CD4-positive, alpha-beta T cell (primary cell): ENCODE results near the gene ZNF564. TPM values are rescaled to one million over a fixed set of nuclear protein-coding genes. Genes with fewer than 3 reads are reported as not detected.

Source experiments
- ATAC-seq: fragments of 200-7000 bp; cut with Tn5 transposase; one replicate; pipeline ENCODE4 v1.10.0; 2022; ENCODE audit warnings: mild to moderate bottlenecking; ENCODE audit not compliant: poor library complexity
- CTCF ChIA-PET: fragments of 350-600 bp; sonication (Branson Sonifier 250); formaldehyde crosslinking; loops from one replicate; lab custom pipeline; 2021; ENCODE audit warnings: antibody characterized with exemption, inconsistent platforms; lab: Charles Lee
- POLR2A ChIA-PET: fragments of 350-600 bp; sonication (Branson Sonifier 250); formaldehyde crosslinking; loops from one replicate; lab custom pipeline; 2021; ENCODE audit warnings: antibody characterized with exemption, inconsistent platforms; lab: Charles Lee
- DNase-seq, 14 experiments: peaks; one replicate each; pipeline ENCODE4 v3.0.0-alpha.2; 2013 to 2020; ENCODE audit warnings: mixed read lengths in 2 of 14
- H3K27ac ChIP-seq, 2 donors: one replicate each; pipeline versions ENCODE4 v1.5.1 to v1.7.0; 2013; ENCODE audit warnings: low read length in 2 of 2, low read depth in 1 of 2, mild to moderate bottlenecking in 1 of 2
- H3K27me3 ChIP-seq, 2 experiments: 1 replicate in 1 of 2; 2 replicates in 1 of 2; pipeline versions ENCODE4 v1.6.1 to v1.7.0; 2013; ENCODE audit warnings: low read length in 2 of 2, control low read depth in 1 of 2, mild to moderate bottlenecking in 1 of 2, moderate library complexity in 1 of 2; ENCODE audit not compliant: insufficient read depth in 2 of 2, control insufficient read depth in 1 of 2
- H3K36me3 ChIP-seq: one replicate; pipeline ENCODE4 v1.6.1; 2013; ENCODE audit warnings: low read length, control low read depth; ENCODE audit not compliant: insufficient read depth
- H3K4me1 ChIP-seq: one replicate; pipeline ENCODE4 v1.6.1; 2013; ENCODE audit warnings: low read length, control low read depth; ENCODE audit not compliant: insufficient read depth
- H3K4me3 ChIP-seq: one replicate; pipeline ENCODE4 v1.5.1; 2013; ENCODE audit warnings: mild to moderate bottlenecking, low read length, moderate library complexity
- H3K9me3 ChIP-seq, 2 experiments: 1 replicate in 1 of 2; 2 replicates in 1 of 2; pipeline versions ENCODE4 v1.6.1 to v1.7.0; 2013; ENCODE audit warnings: low read length in 2 of 2, mild to moderate bottlenecking in 2 of 2, control low read depth in 1 of 2, moderate library complexity in 1 of 2; ENCODE audit not compliant: control insufficient read depth in 1 of 2, insufficient read depth in 1 of 2
- H3K27ac Mint-ChIP-seq: one replicate; pipeline ENCODE4 v1.8.0; 2020; ENCODE audit warnings: mixed read lengths
- H3K27me3 Mint-ChIP-seq: one replicate; pipeline ENCODE4 v1.8.0; 2021; ENCODE audit warnings: mixed read lengths
- H3K36me3 Mint-ChIP-seq: one replicate; pipeline ENCODE4 v1.8.0; 2021; ENCODE audit warnings: low read depth, mixed read lengths
- H3K4me1 Mint-ChIP-seq: one replicate; pipeline ENCODE4 v1.8.0; 2021; ENCODE audit warnings: low read depth, mixed read lengths
- H3K4me3 Mint-ChIP-seq: one replicate; pipeline ENCODE4 v1.8.0; 2020; ENCODE audit warnings: mild to moderate bottlenecking, mixed read lengths
- H3K9me3 Mint-ChIP-seq: one replicate; pipeline ENCODE4 v1.8.0; 2020; ENCODE audit warnings: mixed read lengths
- intact Hi-C, 2 experiments: fragments of 100-400 bp; cut with DNase I in 1 of 2; cut with micrococcal nuclease in 1 of 2; formaldehyde crosslinking; loops; one replicate each; pipeline versions ENCODE4 v1.15.1 to v1.9.0; 2023 to 2025; cut with DNase I, micrococcal nuclease
- total RNA-seq, 174 experiments: library from RNA in 2 of 174; stranded (reverse) in 2 of 174; gene quantifications; one replicate each; pipeline ENCODE4 v1.2.3 and lab custom pipeline; 2021 to 2026
- TF ChIP-seq, protein P1 (sequence below): fragments of 200-600 bp; IDR thresholded peaks from one replicate; pipeline ENCODE4 v1.8.0; 2022; ENCODE audit warnings: antibody characterized with exemption, mild to moderate bottlenecking

The ZNF564 gene
- total RNA-seq, 2 experiments from 2014 or later: 17.3 to 18.0 TPM

DNA sequence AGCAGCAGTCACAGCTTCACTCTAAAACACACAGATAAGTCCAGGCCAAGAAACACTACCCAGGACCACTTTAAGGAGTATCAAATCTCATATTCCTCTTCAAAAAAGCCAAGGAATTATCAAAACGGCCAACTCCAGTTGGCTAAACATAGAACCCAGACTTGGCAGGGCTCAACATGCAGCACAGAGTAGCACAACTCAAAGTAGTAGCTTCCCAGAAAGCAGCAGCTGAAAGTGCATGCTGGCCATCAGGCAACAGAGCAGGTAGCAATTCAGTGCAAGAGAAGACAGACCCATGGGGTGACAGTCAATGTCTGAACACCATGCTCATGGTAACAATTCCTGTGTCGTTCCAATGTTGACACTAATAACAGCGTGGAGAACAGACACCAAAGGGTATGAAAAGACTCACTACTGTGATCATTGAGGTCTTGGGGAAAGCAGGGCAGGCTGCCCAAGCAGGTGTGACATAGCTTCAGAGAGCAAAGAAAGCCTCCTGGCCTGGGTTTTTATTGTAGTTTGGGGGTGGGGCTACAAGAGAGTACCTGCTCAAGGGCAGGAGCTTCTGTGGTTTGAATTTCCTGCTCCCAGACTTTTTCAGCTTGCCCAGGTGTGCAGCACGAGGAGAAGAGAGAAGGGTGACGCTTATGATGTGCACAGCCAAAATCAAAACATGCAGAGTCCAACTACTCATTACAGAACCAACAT, 72.9 kb downstream of the ZNF564 start:
- Histone ChIP-seq H3K27ac (peak overlapping the region; percentile 20 to 51), H3K9me3 (peaks cover 0 to 4% of the 10 kb centered on the region in 2 experiments), H3K27me3 (no peaks in the 10 kb centered on the region), H3K4me3 (no peak overlapping the region), H3K36me3 (no peaks in the 10 kb centered on the region), H3K4me1 (peaks cover 28% of the 10 kb centered on the region)
- no peaks in the 10 kb centered on the region for H3K27me3 Mint-ChIP-seq
- H3K4me3 Mint-ChIP-seq: peak overlapping the region; percentile 42
- no peaks in the 10 kb centered on the region for H3K9me3 Mint-ChIP-seq
- H3K36me3 Mint-ChIP-seq: peaks cover 14% of the 10 kb centered on the region
- peaks cover 50% of the 10 kb centered on the region for H3K4me1 Mint-ChIP-seq
- H3K27ac Mint-ChIP-seq: peak overlapping the region; percentile 72
- intact Hi-C loops: no loop called here
- CTCF ChIA-PET: interaction anchor here (1.1 to 2.3 kb wide), 2 partner anchors 15 to 17 kb away, joined by 3 to 11 read pairs; no protein-coding TSS in a partner anchor
- DNase-seq (peak in 3 of 14 experiments; percentile 14 to 30 (median 23)), ATAC-seq (peak; percentile 76)
- TF ChIP-seq, protein P1, sequence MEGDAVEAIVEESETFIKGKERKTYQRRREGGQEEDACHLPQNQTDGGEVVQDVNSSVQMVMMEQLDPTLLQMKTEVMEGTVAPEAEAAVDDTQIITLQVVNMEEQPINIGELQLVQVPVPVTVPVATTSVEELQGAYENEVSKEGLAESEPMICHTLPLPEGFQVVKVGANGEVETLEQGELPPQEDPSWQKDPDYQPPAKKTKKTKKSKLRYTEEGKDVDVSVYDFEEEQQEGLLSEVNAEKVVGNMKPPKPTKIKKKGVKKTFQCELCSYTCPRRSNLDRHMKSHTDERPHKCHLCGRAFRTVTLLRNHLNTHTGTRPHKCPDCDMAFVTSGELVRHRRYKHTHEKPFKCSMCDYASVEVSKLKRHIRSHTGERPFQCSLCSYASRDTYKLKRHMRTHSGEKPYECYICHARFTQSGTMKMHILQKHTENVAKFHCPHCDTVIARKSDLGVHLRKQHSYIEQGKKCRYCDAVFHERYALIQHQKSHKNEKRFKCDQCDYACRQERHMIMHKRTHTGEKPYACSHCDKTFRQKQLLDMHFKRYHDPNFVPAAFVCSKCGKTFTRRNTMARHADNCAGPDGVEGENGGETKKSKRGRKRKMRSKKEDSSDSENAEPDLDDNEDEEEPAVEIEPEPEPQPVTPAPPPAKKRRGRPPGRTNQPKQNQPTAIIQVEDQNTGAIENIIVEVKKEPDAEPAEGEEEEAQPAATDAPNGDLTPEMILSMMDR: no peak
- POLR2A ChIA-PET: interaction anchor here (0.6 to 1.7 kb wide), 3 partner anchors 19 to 185 kb away, joined by 3 to 5 read pairs (median 3); partner anchors contain the start of gene ZNF443

Other genes starting within 250 kb of the ZNF564 start
- 1 to 10 TPM; 4.5 to 5.1 TPM for gene ZNF563, start 217.8 kb downstream of the ZNF564 start, total RNA-seq
- under 1 TPM; 0.52 to 0.67 TPM for gene ZNF442, start 185.8 kb downstream of the ZNF564 start, total RNA-seq
- gene ZNF799, start 150.2 kb downstream of the ZNF564 start, total RNA-seq: 1 to 10 TPM; 1.1 to 1.6 TPM
- 1 to 10 TPM; 1.8 to 2.0 TPM for gene ZNF443, start 110.5 kb downstream of the ZNF564 start, total RNA-seq
- gene ZNF709, start 66.7 kb downstream of the ZNF564 start, total RNA-seq: 1 to 10 TPM; 3.5 to 3.7 TPM
- gene ZNF490, start 59.3 kb upstream of the ZNF564 start, total RNA-seq: 1 to 10 TPM; 6.2 to 7.1 TPM
- 100 to 1,000 TPM; 102 to 103 TPM for gene ZNF791, start 59.4 kb upstream of the ZNF564 start, total RNA-seq
- gene MAN2B1, start 115.3 kb upstream of the ZNF564 start, total RNA-seq: 100 to 1,000 TPM in 1 of 2 experiments, 10 to 100 TPM in 1; 95.9 to 109 TPM
- 1 to 10 TPM; 6.5 to 6.6 TPM for gene WDR83, start 115.3 kb upstream of the ZNF564 start, total RNA-seq
- 100 to 1,000 TPM; 112 to 113 TPM for gene DHPS, start 130.4 kb upstream of the ZNF564 start, total RNA-seq
- not detected for gene GNG14, start 136.5 kb upstream of the ZNF564 start, total RNA-seq
- 1 to 10 TPM; 2.2 to 2.4 TPM for gene FBXW9, start 145.1 kb upstream of the ZNF564 start, total RNA-seq
- 10 to 100 TPM; 47.3 to 47.4 TPM for gene TNPO2, start 172.4 kb upstream of the ZNF564 start, total RNA-seq
- 100 to 1,000 TPM; 194 to 201 TPM for gene TRIR, start 183.2 kb upstream of the ZNF564 start, total RNA-seq
- 10 to 100 TPM; 13.9 to 14.5 TPM for gene GET3, start 186.0 kb upstream of the ZNF564 start, total RNA-seq
- gene BEST2, start 200.3 kb upstream of the ZNF564 start, total RNA-seq: not detected
- gene HOOK2, start 224.1 kb upstream of the ZNF564 start, total RNA-seq: 10 to 100 TPM; 14.8 to 17.0 TPM
- 1,000 to 10,000 TPM; 2,467 to 2,518 TPM for gene JUNB, start 240.0 kb upstream of the ZNF564 start, total RNA-seq